ENCODE results near the gene GPATCH3. TPM values are rescaled to one million over a fixed set of nuclear protein-coding genes. Genes with fewer than 3 reads are reported as not detected.

Gene GPATCH3
- total RNA-seq, 1 experiment from 2014 or later, result 11.2 TPM

DNA sequence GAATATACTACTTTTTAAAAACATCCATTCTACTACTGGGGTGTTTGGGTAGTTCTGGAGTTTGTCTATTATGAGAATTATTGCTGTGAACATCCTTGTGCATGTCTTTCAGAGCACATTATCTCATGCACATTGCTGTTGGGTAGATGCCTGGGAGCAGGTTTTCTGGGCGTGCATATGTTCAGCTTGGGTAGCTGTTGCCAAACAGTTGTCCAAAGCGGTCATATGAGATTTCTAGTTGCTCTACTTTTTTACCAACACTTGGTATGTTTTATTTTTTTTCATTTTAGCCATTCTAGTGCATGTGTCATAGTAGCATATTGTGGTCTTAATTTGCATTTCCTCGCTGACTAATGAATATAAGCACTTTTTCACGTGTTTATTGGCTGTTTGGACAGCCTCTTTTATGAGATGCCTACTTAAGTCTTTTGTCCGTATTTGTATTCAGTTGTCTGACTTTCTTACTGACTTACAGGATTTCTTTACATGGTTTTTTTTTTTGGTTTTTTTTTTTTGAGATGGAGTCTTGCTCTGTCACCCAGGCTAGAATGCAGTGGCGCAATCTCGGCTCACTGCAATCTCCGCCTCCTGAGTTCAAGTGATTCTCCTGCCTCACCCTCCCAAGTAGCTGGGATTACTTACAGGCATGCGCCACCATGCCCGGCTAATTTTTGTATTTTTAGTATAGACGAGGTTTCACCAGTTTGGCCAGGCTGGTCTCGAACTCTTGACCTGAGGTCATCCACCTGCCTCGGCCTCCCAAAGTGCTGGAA lies 55.7 kb downstream of the GPATCH3 start:
- DNase-seq (ENCODE audit: low read depth), result no peak

Other genes starting within 250 kb of the GPATCH3 start
- 15.0 and 17.2 TPM in 2 replicates for gene ARID1A, start 204.5 kb downstream of the GPATCH3 start, total RNA-seq (2014; rRNA removed; shearing (Covaris generic))
- 9.5 and 13.3 TPM in 2 replicates for gene PIGV, start 112.5 kb downstream of the GPATCH3 start, total RNA-seq (2014; rRNA removed; shearing (Covaris generic))
- gene ZDHHC18, start 73.8 kb downstream of the GPATCH3 start, total RNA-seq (2014; rRNA removed; shearing (Covaris generic)), result 15.9 and 30.4 TPM in 2 replicates
- 5.2 and 7.0 TPM in 2 replicates for gene SFN, start 37.3 kb downstream of the GPATCH3 start, total RNA-seq (2014; rRNA removed; shearing (Covaris generic))
- gene GPN2, start 10.2 kb downstream of the GPATCH3 start, total RNA-seq (2014; rRNA removed; shearing (Covaris generic)), result 17.9 and 33.6 TPM in 2 replicates
- gene NR0B2, start 13.5 kb upstream of the GPATCH3 start, total RNA-seq (2014; rRNA removed; shearing (Covaris generic)), result not detected in 2 replicates
- gene NUDC, start 21.3 kb upstream of the GPATCH3 start, total RNA-seq (2014; rRNA removed; shearing (Covaris generic)), result 142 and 182 TPM in 2 replicates
- gene KDF1, start 60.0 kb upstream of the GPATCH3 start, total RNA-seq (2014; rRNA removed; shearing (Covaris generic)), result not detected in 2 replicates
- 15.2 and 18.9 TPM in 2 replicates for gene TRNP1, start 93.2 kb upstream of the GPATCH3 start, total RNA-seq (2014; rRNA removed; shearing (Covaris generic))
- 0.13 TPM in 1 of 2 replicates, not detected in the other for gene TENT5B, start 112.4 kb upstream of the GPATCH3 start, total RNA-seq (2014; rRNA removed; shearing (Covaris generic))